ENCODE measurements around the gene NAV3. TPM values are rescaled to one million over a fixed set of nuclear protein-coding genes. Genes with fewer than 3 reads are reported as not detected.

Gene NAV3
- polyA plus RNA-seq, 1 of the 3 experiments (the other 2 are of a cell fraction), result 10.5 TPM

DNA sequence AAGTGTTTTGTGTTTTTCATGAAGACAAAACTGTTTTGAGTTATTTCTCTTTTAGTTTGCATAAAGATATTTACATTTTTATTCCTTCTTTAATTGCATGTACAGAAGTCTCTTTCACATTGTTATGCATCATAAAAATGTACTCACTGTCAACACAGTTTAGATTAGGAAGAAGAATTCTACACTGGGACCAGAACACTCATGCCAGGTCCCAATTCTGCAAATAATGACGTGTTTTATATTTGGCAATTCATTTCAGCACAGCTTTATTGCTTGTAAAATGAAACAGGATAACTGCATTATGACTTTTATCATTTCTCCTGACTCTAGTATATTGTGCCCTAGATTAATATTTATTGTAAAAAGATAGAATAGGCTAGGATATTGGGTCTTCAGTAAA is 369.2 kb downstream of the NAV3 start:
- Histone ChIP-seq H3K9me2 (no peaks in the 10 kb centered on the region), H3K4me3 (ENCODE audit: low read depth in 2 of 2, low read length in 1 of 2) (no peak overlapping the region), H3K27ac (ENCODE audit: low read depth in 2 of 2, low read length in 1 of 2) (no peak overlapping the region), H2AFZ (ENCODE audit: low read depth) (no peak overlapping the region), H3K36me3 (replicated peaks in 1 of 2; ENCODE audit: control insufficient read depth in 1 of 2, insufficient read depth in 2 of 2, low read length in 1 of 2) (peaks cover 9 to 63% of the 10 kb centered on the region in 2 experiments), H3K9ac (no peak overlapping the region), H3K9me3 (no peaks in the 10 kb centered on the region), H4K20me1 (ENCODE audit: insufficient read depth) (no peaks in the 10 kb centered on the region), H3K27me3 (ENCODE audit: insufficient read depth) (no peaks in the 10 kb centered on the region), H3F3A (replicated peaks; ENCODE audit: insufficient read depth) (peaks cover 6% of the 10 kb centered on the region), H3K4me2 (no peak overlapping the region), H3K79me2 (ENCODE audit: insufficient read depth) (no peaks in the 10 kb centered on the region; the same call in 1 of the 2 replicates), H3K4me1 (ENCODE audit: control insufficient read depth in 1 of 2, insufficient read depth in 2 of 2, low read depth in 1 of 2, low read length in 1 of 2) (peaks cover 1 to 6% of the 10 kb centered on the region in 2 experiments; a peak in 2 of 4 replicates)
- ChIA-PET CTCF (interaction anchor here (1.4 kb wide), 1 partner anchor 9 kb away, joined by 4 read pairs; no protein-coding TSS in a partner anchor), POLR2A (no interaction called here)
- no peak for TF ChIP-seq MEF2A (IDR thresholded peaks at IDR 0.05; ENCODE audit: borderline replicate concordance, low read depth)
- DNase-seq, result no peak
- WGBS (ENCODE audit: low lambda C conversion rate), result 97% methylated on average over 1 of the region's 1 CpG

DNA sequence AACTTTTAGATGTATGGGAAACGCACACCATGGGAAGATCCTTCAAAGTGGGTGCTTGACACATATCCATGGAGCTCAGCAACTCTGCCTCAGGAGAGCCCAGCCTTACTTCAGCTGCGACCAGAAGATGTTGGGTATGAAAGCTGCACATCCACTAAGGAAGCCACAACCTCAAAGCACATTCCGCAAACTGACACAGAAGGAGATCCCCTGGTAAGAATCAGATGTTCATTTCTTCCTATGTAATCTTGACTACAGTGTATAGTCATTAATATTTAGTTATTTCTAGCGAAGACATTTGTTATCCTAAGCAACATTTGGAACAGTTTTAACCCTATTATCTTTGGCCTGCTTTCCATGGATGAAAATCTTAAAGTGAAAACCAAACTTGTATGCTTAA is 374.2 kb downstream of the NAV3 start:
- Histone ChIP-seq H3K4me3 (ENCODE audit: low read depth in 2 of 2, low read length in 1 of 2) (no peak overlapping the region), H3K27ac (ENCODE audit: low read depth in 2 of 2, low read length in 1 of 2) (no peak overlapping the region; a peak in 1 of 4 replicates), H2AFZ (ENCODE audit: low read depth) (no peak overlapping the region), H3F3A (replicated peaks; ENCODE audit: insufficient read depth) (peaks cover 4% of the 10 kb centered on the region), H3K4me2 (no peak overlapping the region), H3K9me2 (no peaks in the 10 kb centered on the region), H4K20me1 (ENCODE audit: insufficient read depth) (no peaks in the 10 kb centered on the region), H3K9ac (no peak overlapping the region), H3K4me1 (ENCODE audit: control insufficient read depth in 1 of 2, insufficient read depth in 2 of 2, low read depth in 1 of 2, low read length in 1 of 2) (no peaks in the 10 kb centered on the region), H3K9me3 (no peaks in the 10 kb centered on the region), H3K36me3 (replicated peaks in 1 of 2; ENCODE audit: control insufficient read depth in 1 of 2, insufficient read depth in 2 of 2, low read length in 1 of 2) (peaks cover 6 to 53% of the 10 kb centered on the region in 2 experiments), H3K79me2 (ENCODE audit: insufficient read depth) (no peaks in the 10 kb centered on the region; the same call in 1 of the 2 replicates), H3K27me3 (ENCODE audit: insufficient read depth) (no peaks in the 10 kb centered on the region)
- TF ChIP-seq YY1 (IDR thresholded peaks at IDR 0.05; ENCODE audit: low read depth) (no peak), EZH2phosphoT487 (IDR thresholded peaks at IDR 0.05; ENCODE audit: borderline replicate concordance, low read depth) (no peak), TEAD4 (IDR thresholded peaks at IDR 0.05; ENCODE audit: borderline replicate concordance, insufficient read depth) (no peak), JUND (IDR thresholded peaks at IDR 0.05) (no peak), RCOR1 (IDR thresholded peaks at IDR 0.05; ENCODE audit: low read length) (no peak), NFIC (IDR thresholded peaks at IDR 0.05; ENCODE audit: borderline replicate concordance) (no peak), GATA2 (CRISPR knock-in tag; IDR thresholded peaks at IDR 0.05) (no peak), MXI1 (IDR thresholded peaks at IDR 0.05; ENCODE audit: low read depth, low read length) (no peak)
- TF ChIP-seq, protein P1, sequence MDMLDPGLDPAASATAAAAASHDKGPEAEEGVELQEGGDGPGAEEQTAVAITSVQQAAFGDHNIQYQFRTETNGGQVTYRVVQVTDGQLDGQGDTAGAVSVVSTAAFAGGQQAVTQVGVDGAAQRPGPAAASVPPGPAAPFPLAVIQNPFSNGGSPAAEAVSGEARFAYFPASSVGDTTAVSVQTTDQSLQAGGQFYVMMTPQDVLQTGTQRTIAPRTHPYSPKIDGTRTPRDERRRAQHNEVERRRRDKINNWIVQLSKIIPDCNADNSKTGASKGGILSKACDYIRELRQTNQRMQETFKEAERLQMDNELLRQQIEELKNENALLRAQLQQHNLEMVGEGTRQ (IDR thresholded peaks at IDR 0.05; ENCODE audit: borderline replicate concordance, low read depth, low read length), result no peak
- TF ChIP-seq, protein P2, sequence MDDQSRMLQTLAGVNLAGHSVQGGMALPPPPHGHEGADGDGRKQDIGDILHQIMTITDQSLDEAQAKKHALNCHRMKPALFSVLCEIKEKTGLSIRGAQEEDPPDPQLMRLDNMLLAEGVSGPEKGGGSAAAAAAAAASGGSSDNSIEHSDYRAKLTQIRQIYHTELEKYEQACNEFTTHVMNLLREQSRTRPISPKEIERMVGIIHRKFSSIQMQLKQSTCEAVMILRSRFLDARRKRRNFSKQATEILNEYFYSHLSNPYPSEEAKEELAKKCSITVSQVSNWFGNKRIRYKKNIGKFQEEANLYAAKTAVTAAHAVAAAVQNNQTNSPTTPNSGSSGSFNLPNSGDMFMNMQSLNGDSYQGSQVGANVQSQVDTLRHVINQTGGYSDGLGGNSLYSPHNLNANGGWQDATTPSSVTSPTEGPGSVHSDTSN (IDR thresholded peaks at IDR 0.05), result no peak
- TF ChIP-seq, protein P3, sequence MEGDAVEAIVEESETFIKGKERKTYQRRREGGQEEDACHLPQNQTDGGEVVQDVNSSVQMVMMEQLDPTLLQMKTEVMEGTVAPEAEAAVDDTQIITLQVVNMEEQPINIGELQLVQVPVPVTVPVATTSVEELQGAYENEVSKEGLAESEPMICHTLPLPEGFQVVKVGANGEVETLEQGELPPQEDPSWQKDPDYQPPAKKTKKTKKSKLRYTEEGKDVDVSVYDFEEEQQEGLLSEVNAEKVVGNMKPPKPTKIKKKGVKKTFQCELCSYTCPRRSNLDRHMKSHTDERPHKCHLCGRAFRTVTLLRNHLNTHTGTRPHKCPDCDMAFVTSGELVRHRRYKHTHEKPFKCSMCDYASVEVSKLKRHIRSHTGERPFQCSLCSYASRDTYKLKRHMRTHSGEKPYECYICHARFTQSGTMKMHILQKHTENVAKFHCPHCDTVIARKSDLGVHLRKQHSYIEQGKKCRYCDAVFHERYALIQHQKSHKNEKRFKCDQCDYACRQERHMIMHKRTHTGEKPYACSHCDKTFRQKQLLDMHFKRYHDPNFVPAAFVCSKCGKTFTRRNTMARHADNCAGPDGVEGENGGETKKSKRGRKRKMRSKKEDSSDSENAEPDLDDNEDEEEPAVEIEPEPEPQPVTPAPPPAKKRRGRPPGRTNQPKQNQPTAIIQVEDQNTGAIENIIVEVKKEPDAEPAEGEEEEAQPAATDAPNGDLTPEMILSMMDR (IDR thresholded peaks at IDR 0.05), result no peak
- TF ChIP-seq, protein P4, sequence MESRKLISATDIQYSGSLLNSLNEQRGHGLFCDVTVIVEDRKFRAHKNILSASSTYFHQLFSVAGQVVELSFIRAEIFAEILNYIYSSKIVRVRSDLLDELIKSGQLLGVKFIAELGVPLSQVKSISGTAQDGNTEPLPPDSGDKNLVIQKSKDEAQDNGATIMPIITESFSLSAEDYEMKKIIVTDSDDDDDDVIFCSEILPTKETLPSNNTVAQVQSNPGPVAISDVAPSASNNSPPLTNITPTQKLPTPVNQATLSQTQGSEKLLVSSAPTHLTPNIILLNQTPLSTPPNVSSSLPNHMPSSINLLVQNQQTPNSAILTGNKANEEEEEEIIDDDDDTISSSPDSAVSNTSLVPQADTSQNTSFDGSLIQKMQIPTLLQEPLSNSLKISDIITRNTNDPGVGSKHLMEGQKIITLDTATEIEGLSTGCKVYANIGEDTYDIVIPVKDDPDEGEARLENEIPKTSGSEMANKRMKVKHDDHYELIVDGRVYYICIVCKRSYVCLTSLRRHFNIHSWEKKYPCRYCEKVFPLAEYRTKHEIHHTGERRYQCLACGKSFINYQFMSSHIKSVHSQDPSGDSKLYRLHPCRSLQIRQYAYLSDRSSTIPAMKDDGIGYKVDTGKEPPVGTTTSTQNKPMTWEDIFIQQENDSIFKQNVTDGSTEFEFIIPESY (IDR thresholded peaks at IDR 0.05; ENCODE audit: borderline replicate concordance, low read depth), result no peak
- no peak for DNase-seq
- POLR2A ChIA-PET, result no interaction called here
- WGBS (ENCODE audit: low lambda C conversion rate), result 70% methylated on average over 4 of the region's 4 CpGs
- CTCF ChIA-PET, result no interaction called here
